Chondrocyte (in vitro differentiated cells): ENCODE data around the gene SGPL1. TPM values are rescaled to one million over a fixed set of nuclear protein-coding genes. Genes with fewer than 3 reads are reported as not detected.
"Not testable (repeated sequence)": the region's sequence is repeated elsewhere in the genome, so short reads cannot be mapped to it uniquely, and the experiment has no call there.

Experiments
- DNase-seq: peaks from one replicate; pipeline ENCODE4 v3.0.0; 2021; ENCODE audit warnings: mixed read lengths, low spot score
- H3K27ac Mint-ChIP-seq: one replicate; pipeline ENCODE4 v1.8.0; 2021; ENCODE audit warnings: mild to moderate bottlenecking, moderate library complexity, mixed read lengths; ENCODE audit not compliant: unreplicated experiment
- H3K27me3 Mint-ChIP-seq: 2 replicates; pipeline ENCODE4 v1.8.0; 2021; ENCODE audit warnings: low read depth, mixed read lengths
- H3K36me3 Mint-ChIP-seq: 2 replicates; pipeline ENCODE4 v1.8.0; 2021; ENCODE audit warnings: low read depth, mixed read lengths
- H3K4me1 Mint-ChIP-seq: 2 replicates; pipeline ENCODE4 v1.8.0; 2021; ENCODE audit warnings: low read depth, mild to moderate bottlenecking, mixed read lengths
- H3K4me3 Mint-ChIP-seq: one replicate; pipeline ENCODE4 v1.8.0; 2021; ENCODE audit warnings: mild to moderate bottlenecking, moderate library complexity, mixed read lengths; ENCODE audit not compliant: unreplicated experiment
- H3K9me3 Mint-ChIP-seq: 2 replicates; pipeline ENCODE4 v1.8.0; 2021; ENCODE audit warnings: low read depth, mixed read lengths
- long read RNA-seq: library from polyadenylated mRNA; stranded (forward); transcript quantifications from one replicate; pipeline ENCODE4 v2.0.0, GENCODE V29; 2021
- total RNA-seq: library from RNA; stranded (reverse); gene quantifications from 3 replicates; pipeline ENCODE4 v1.2.1, GENCODE V29; 2021
- TF ChIP-seq, protein P1 (sequence below): fragments of 200-600 bp; sonication (generic); IDR thresholded peaks from 2 replicates; pipeline ENCODE4 v1.5.0; 2021; ENCODE audit warnings: antibody characterized with exemption, mild to moderate bottlenecking, moderate library complexity

The SGPL1 gene, protein sequence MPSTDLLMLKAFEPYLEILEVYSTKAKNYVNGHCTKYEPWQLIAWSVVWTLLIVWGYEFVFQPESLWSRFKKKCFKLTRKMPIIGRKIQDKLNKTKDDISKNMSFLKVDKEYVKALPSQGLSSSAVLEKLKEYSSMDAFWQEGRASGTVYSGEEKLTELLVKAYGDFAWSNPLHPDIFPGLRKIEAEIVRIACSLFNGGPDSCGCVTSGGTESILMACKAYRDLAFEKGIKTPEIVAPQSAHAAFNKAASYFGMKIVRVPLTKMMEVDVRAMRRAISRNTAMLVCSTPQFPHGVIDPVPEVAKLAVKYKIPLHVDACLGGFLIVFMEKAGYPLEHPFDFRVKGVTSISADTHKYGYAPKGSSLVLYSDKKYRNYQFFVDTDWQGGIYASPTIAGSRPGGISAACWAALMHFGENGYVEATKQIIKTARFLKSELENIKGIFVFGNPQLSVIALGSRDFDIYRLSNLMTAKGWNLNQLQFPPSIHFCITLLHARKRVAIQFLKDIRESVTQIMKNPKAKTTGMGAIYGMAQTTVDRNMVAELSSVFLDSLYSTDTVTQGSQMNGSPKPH
- 44.2 to 71.8 TPM (median 60.5 TPM) in 3 replicates for total RNA-seq
- long read RNA-seq, full-length matches to known transcripts = 22 of 67 reads
- long read RNA-seq, partial matches to known transcripts = 5 of 67 reads
- long read RNA-seq, other reads (novel, unspliced or antisense) = 40 of 67 reads

DNA sequence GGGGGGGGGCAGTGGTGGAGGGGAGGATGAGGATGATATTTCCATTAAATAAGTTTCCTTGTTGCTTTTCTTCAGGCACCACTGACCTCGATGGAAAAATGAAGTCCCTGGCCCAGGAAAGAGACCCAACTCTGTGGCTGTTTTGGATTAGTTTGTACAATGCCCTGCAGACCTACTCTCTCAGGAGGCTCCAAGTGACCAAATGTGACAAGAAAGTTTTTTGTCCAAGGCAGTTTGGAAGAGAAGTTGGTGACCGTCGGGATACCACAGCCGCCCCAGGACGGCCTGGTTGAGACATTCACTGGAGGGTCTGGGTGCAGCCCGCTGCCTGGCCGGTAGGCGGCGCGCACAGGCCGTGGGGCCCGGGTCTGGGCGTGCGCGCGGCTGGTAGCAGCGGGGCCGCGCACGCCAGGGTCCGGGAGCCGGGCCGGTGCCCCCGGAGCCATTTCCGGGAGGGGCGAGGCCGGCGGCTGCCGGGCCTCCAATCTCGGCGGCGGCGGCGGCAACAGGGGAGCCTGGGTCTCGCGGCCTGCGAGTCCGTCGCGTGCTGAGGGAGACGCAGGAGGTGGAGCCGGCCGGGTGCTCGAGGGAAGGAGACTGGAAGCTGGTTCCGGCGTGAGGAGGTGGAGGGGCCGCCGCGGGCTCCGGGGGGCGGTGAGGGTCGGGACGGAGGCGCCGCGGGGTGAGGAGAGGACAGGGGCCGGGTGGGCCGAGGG is at the start of gene SGPL1:
Gene SGPL1, plus strand, starts transcription at position 445 of the 716 bp plus-strand sequence. CDS start 906 bp downstream, outside the sequence.
- H3K36me3 Mint-ChIP-seq = peaks cover 10% of the 10 kb centered on the region
- TF ChIP-seq, protein P1, sequence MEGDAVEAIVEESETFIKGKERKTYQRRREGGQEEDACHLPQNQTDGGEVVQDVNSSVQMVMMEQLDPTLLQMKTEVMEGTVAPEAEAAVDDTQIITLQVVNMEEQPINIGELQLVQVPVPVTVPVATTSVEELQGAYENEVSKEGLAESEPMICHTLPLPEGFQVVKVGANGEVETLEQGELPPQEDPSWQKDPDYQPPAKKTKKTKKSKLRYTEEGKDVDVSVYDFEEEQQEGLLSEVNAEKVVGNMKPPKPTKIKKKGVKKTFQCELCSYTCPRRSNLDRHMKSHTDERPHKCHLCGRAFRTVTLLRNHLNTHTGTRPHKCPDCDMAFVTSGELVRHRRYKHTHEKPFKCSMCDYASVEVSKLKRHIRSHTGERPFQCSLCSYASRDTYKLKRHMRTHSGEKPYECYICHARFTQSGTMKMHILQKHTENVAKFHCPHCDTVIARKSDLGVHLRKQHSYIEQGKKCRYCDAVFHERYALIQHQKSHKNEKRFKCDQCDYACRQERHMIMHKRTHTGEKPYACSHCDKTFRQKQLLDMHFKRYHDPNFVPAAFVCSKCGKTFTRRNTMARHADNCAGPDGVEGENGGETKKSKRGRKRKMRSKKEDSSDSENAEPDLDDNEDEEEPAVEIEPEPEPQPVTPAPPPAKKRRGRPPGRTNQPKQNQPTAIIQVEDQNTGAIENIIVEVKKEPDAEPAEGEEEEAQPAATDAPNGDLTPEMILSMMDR = peak; percentile 96

DNA sequence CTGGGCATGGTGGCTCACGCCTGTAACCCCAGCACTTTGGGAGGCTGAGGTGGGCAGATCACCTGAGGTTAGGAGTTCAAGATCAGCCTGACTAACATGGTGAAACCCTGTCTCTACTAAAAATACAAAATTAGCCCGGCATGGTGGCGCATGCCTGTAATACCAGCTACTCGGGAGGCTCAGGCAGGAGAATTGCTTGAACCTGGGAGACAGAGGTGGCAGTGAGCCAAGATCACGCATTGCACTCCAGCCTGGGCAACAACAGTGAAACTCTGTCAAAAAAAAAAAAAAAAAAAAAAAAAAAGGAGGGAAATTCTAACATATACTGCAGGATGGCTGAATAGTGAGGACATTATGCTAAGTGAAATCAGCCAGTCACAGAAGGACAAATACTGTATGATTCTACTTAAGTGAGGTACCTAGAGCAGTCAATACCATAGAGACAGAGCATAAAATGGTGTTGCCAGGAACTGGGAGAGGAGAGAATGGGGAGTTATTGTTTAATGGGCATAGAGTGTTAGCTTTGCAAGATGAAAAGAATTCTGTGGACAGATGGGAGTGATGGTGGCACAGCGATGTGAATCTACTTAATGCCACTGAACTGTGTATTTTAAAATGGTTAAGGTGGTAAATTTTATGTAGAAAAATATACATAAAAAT is 47.6 kb upstream of the SGPL1 start:
- DNase-seq, H3K27me3 Mint-ChIP-seq, H3K27ac Mint-ChIP-seq, H3K4me3 Mint-ChIP-seq, H3K9me3 Mint-ChIP-seq, H3K4me1 Mint-ChIP-seq, H3K36me3 Mint-ChIP-seq: not testable (repeated sequence)

More for the DNA sequence above, at the start of gene SGPL1:
- H3K27ac Mint-ChIP-seq = peak within 1 kb of the TSS; percentile 93
- H3K4me3 Mint-ChIP-seq = peak within 1 kb of the TSS; percentile 86
- H3K27me3 Mint-ChIP-seq = no peaks in the 10 kb centered on the region
- no peaks in the 10 kb centered on the region for H3K9me3 Mint-ChIP-seq
- DNase-seq = peak; percentile 95
- H3K4me1 Mint-ChIP-seq = peaks cover 26% of the 10 kb centered on the region

DNA sequence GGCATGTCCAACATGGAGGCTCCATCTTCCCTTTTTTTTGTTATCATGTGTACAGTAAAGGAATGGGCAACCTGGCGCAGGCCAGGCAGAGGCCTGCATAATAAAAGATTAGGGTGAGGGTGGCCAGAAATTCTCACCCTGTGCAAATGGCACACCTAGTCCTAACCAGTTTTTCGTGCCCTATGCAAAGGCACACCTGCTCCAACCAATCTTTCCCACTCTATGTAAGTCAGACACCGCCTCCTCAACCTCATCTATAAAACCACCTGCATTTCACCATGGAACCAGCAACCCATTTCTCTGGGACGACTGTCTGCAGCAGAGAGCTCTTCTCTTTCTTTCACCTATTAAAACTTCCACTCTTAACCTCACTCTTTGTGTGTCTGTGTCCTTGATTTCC is 46.6 kb upstream of the SGPL1 start:
- no peaks in the 10 kb centered on the region for H3K9me3 Mint-ChIP-seq
- peaks cover 8% of the 10 kb centered on the region for H3K27me3 Mint-ChIP-seq
- H3K4me3 Mint-ChIP-seq = no peak overlapping the region
- H3K27ac Mint-ChIP-seq = no peak overlapping the region
- no peaks in the 10 kb centered on the region for H3K4me1 Mint-ChIP-seq
- DNase-seq = no peak
- TF ChIP-seq, protein P1 = no peak
- H3K36me3 Mint-ChIP-seq = peaks cover 1% of the 10 kb centered on the region

DNA sequence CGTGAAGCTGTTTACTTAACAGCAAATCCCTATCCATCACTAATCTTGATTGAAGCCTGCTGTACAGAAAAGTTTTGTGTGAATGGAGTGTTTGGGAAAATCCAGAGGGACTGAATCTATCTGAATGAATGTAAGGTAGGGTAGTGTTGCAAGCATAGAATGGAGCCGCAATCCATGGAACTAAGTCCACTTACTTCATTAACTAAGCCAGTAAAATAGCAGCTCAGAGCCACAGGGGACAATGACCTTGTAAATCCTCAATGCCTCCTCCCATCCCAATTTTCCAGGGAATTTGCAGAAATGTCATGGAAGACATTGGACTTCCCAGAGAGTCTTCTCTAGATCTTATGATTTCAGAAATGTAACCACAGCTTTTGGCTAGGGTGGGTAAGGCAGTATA is 45.7 kb upstream of the SGPL1 start:
- H3K9me3 Mint-ChIP-seq = no peaks in the 10 kb centered on the region
- no peak overlapping the region for H3K27ac Mint-ChIP-seq
- H3K4me1 Mint-ChIP-seq = no peaks in the 10 kb centered on the region
- H3K36me3 Mint-ChIP-seq = peaks cover 1% of the 10 kb centered on the region
- no peak overlapping the region for H3K4me3 Mint-ChIP-seq
- no peak for DNase-seq
- H3K27me3 Mint-ChIP-seq = peaks cover 8% of the 10 kb centered on the region
- TF ChIP-seq, protein P1 = no peak

DNA sequence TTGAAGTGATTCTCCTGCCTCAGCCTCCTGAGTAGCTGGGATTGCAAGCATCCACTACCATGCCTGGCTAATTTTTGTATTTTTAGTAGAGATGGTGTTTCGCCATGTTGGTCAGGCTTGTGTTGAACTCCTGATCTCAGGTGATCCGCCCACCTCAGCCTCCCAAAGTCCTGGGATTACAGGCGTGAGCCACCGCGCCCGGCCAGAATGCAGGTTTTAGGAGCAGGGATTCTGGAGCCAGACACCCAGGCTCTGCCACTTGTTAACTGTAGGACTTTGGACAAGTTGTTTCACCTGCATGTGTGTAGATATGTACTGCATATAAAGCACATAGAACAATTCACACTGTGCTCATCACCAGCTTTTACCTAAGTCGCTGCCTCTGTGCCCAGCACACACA is 45.2 kb upstream of the SGPL1 start:
- H3K27ac Mint-ChIP-seq, H3K4me3 Mint-ChIP-seq, DNase-seq, H3K4me1 Mint-ChIP-seq, H3K36me3 Mint-ChIP-seq, H3K9me3 Mint-ChIP-seq, H3K27me3 Mint-ChIP-seq: not testable (repeated sequence)
